Loucy (cell line): ENCODE results near the gene ZSWIM4.

Experiments
- H2AFZ ChIP-seq: fragments of 200-600 bp; sonication (generic); 2 replicates; pipeline ENCODE4 v1.6.0; 2016; ENCODE audit warnings: antibody characterized with exemption, mild to moderate bottlenecking, low read length, moderate library complexity
- H3F3A ChIP-seq: fragments of 200-600 bp; 2 replicates; pipeline ENCODE4 v1.6.0; 2016; ENCODE audit warnings: antibody characterized with exemption, low read depth, mild to moderate bottlenecking
- H3K27me3 ChIP-seq: fragments of 200-600 bp; sonication (generic); 2 replicates; pipeline ENCODE4 v1.6.1; 2014; ENCODE audit warnings: low read length, mild to moderate bottlenecking; ENCODE audit not compliant: insufficient read depth, poor library complexity, severe bottlenecking
- H3K36me3 ChIP-seq: fragments of 200-600 bp; sonication (generic); 2 replicates; pipeline ENCODE4 v1.6.1; 2016; ENCODE audit warnings: low read length; ENCODE audit not compliant: insufficient read depth
- H3K4me1 ChIP-seq: fragments of 200-600 bp; sonication (generic); 2 replicates; pipeline ENCODE4 v1.5.1; 2014; ENCODE audit warnings: low read length, mild to moderate bottlenecking; ENCODE audit not compliant: insufficient read depth, poor library complexity, severe bottlenecking
- H3K4me2 ChIP-seq: fragments of 200-600 bp; sonication (generic); 2 replicates; pipeline ENCODE4 v1.6.0; 2014; ENCODE audit warnings: antibody characterized with exemption, low read length, low read depth, mild to moderate bottlenecking; ENCODE audit not compliant: poor library complexity, severe bottlenecking
- H3K4me3 ChIP-seq: fragments of 200-600 bp; sonication (generic); 2 replicates; pipeline ENCODE4 v1.5.1; 2014; ENCODE audit warnings: low read length, mild to moderate bottlenecking, mixed read lengths; ENCODE audit not compliant: poor library complexity, severe bottlenecking
- H3K79me2 ChIP-seq: fragments of 200-600 bp; sonication (generic); 2 replicates; pipeline ENCODE4 v1.6.1; 2014; ENCODE audit warnings: low read length; ENCODE audit not compliant: insufficient read depth
- H3K9ac ChIP-seq: fragments of 200-600 bp; sonication (generic); 2 replicates; pipeline ENCODE4 v1.6.0; 2014; ENCODE audit warnings: mild to moderate bottlenecking, low read depth, low read length, moderate library complexity; ENCODE audit not compliant: poor library complexity, severe bottlenecking
- H3K9me2 ChIP-seq: fragments of 200-600 bp; sonication (generic); replicated peaks from 2 replicates; pipeline ENCODE4 v1.6.1; 2016; ENCODE audit warnings: low read depth, low read length, mixed read lengths
- H3K9me3 ChIP-seq: fragments of 200-600 bp; sonication (generic); 2 replicates; pipeline ENCODE4 v1.6.1; 2014; ENCODE audit warnings: mild to moderate bottlenecking, antibody characterized with exemption, low read length, low read depth; ENCODE audit not compliant: insufficient read depth
- H4K20me1 ChIP-seq: fragments of 200-600 bp; sonication (generic); 2 replicates; pipeline ENCODE4 v1.6.0; 2014; ENCODE audit warnings: antibody characterized with exemption, low read length, mild to moderate bottlenecking; ENCODE audit not compliant: insufficient read depth, poor library complexity, severe bottlenecking
- EZH2phosphoT487 ChIP-seq: fragments of 200-600 bp; IDR thresholded peaks from 2 replicates; pipeline ENCODE4 v1.6.1; 2018; ENCODE audit warnings: antibody characterized with exemption, mild to moderate bottlenecking, moderate library complexity, borderline replicate concordance
- TF ChIP-seq, protein P1 (sequence below): fragments of 200-600 bp; sonication (generic); conservative IDR thresholded peaks from 2 replicates; pipeline ENCODE4 v1.5.1; 2014; ENCODE audit warnings: mild to moderate bottlenecking, antibody characterized with exemption, low read length

ZSWIM4 gene

GRCh38 chr19:13826652-13827235 is 31.5 kb downstream of the ZSWIM4 start:
- Histone ChIP-seq H3F3A (no peaks in the 10 kb centered on the region), H3K9me3 (no peaks in the 10 kb centered on the region), H3K4me2 (no peak overlapping the region), H2AFZ (no peak overlapping the region), H3K4me1 (peaks cover 3% of the 10 kb centered on the region), H3K36me3 (no peaks in the 10 kb centered on the region), H3K4me3 (no peak overlapping the region), H3K79me2 (no peaks in the 10 kb centered on the region), H3K27me3 (no peaks in the 10 kb centered on the region), H4K20me1 (no peaks in the 10 kb centered on the region), H3K9me2 (no peaks in the 10 kb centered on the region), H3K9ac (no peak overlapping the region)
- TF ChIP-seq, protein P1, sequence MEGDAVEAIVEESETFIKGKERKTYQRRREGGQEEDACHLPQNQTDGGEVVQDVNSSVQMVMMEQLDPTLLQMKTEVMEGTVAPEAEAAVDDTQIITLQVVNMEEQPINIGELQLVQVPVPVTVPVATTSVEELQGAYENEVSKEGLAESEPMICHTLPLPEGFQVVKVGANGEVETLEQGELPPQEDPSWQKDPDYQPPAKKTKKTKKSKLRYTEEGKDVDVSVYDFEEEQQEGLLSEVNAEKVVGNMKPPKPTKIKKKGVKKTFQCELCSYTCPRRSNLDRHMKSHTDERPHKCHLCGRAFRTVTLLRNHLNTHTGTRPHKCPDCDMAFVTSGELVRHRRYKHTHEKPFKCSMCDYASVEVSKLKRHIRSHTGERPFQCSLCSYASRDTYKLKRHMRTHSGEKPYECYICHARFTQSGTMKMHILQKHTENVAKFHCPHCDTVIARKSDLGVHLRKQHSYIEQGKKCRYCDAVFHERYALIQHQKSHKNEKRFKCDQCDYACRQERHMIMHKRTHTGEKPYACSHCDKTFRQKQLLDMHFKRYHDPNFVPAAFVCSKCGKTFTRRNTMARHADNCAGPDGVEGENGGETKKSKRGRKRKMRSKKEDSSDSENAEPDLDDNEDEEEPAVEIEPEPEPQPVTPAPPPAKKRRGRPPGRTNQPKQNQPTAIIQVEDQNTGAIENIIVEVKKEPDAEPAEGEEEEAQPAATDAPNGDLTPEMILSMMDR, result no peak
- TF ChIP-seq EZH2phosphoT487, result no peak

DNA sequence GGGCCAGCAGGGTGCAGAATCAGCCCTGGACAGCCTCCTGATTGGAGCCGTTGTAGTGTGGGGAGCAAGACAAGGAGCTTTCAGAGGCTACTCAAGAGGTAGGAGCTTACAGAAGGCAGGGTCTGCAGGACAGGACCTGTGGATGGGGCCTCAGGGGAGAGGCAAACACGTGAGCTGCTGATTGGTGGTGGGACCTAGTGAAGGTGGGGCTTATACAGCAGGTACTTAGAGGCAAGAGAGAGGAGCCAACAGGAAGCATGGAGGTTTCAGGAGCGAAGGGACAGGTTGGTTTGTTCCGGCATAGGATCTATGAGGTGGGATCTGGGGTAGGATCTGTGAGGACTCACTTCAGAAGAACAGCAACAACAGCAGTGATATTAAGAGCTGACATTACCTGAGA is 32.4 kb downstream of the ZSWIM4 start:
- TF ChIP-seq, protein P1, result no peak
- no peak for TF ChIP-seq EZH2phosphoT487

DNA sequence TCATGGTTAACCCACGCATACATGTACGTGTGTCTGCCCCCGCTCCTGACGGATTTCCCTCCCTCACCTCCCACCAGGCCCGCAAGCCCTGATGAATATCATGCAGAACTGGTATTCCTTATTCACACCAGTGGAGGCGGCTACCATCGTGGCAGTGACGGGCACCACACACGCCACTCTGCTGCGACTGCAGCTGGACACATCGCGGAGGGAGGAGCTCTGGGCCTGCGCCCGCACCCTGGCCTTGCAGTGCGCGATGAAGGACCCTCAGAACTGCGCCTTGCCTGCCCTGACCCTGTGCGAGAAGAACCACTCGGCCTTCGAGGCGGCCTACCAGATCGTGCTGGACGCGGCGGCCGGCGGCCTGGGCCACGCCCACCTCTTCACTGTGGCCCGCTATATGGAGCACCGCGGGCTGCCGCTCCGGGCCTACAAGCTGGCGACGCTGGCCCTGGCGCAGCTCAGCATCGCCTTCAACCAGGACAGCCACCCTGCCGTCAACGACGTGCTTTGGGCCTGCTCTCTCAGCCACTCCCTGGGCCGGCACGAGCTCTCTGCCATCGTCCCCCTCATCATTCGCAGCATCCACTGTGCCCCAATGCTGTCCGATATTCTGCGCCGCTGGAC is 35.0 kb downstream of the ZSWIM4 start:
- no peaks in the 10 kb centered on the region; the same call in 1 of the 2 replicates for H3F3A ChIP-seq

More for the DNA sequence above, 32.4 kb downstream of the ZSWIM4 start:
- H3K9ac ChIP-seq, result no peak overlapping the region
- no peaks in the 10 kb centered on the region for H4K20me1 ChIP-seq
- no peak overlapping the region for H3K4me2 ChIP-seq
- H3K9me2 ChIP-seq, result no peaks in the 10 kb centered on the region
- peaks cover 3% of the 10 kb centered on the region for H3K4me1 ChIP-seq
- H3K27me3 ChIP-seq, result no peaks in the 10 kb centered on the region
- no peak overlapping the region for H3K4me3 ChIP-seq
- H3K79me2 ChIP-seq, result no peaks in the 10 kb centered on the region
- no peaks in the 10 kb centered on the region for H3F3A ChIP-seq
- H3K36me3 ChIP-seq, result no peaks in the 10 kb centered on the region
- no peak overlapping the region for H2AFZ ChIP-seq
- H3K9me3 ChIP-seq, result no peaks in the 10 kb centered on the region

More for the DNA sequence above, 35.0 kb downstream of the ZSWIM4 start:
- Histone ChIP-seq H3K4me2 (no peak overlapping the region), H2AFZ (no peak overlapping the region), H3K4me1 (peaks cover 24% of the 10 kb centered on the region), H3K27me3 (no peaks in the 10 kb centered on the region), H3K4me3 (no peak overlapping the region), H3K79me2 (peaks cover 21% of the 10 kb centered on the region), H3K9me2 (no peaks in the 10 kb centered on the region), H3K9me3 (no peaks in the 10 kb centered on the region), H4K20me1 (no peaks in the 10 kb centered on the region), H3K9ac (no peak overlapping the region), H3K36me3 (no peaks in the 10 kb centered on the region)
- TF ChIP-seq EZH2phosphoT487, result no peak
- TF ChIP-seq, protein P1, result no peak
